Muscle of leg (tissue), 11 donors: ENCODE data around the gene DDAH2. TPM values are rescaled to one million over a fixed set of nuclear protein-coding genes. Genes with fewer than 3 reads are reported as not detected.

ENCODE experiments used
- DNase-seq: peaks from one replicate; pipeline ENCODE4 v3.0.0; 2013
- H3K27ac ChIP-seq: one replicate; pipeline ENCODE4 v1.5.1; 2013; ENCODE audit warnings: mild to moderate bottlenecking, low read length, control low read depth
- H3K27me3 ChIP-seq: one replicate; pipeline ENCODE4 v1.6.1; 2013; ENCODE audit warnings: low read length; ENCODE audit not compliant: control insufficient read depth, insufficient read depth
- H3K36me3 ChIP-seq: one replicate; pipeline ENCODE4 v1.6.1; 2013; ENCODE audit warnings: low read length; ENCODE audit not compliant: control insufficient read depth, insufficient read depth
- H3K4me1 ChIP-seq: one replicate; pipeline ENCODE4 v1.6.1; 2013; ENCODE audit warnings: low read length; ENCODE audit not compliant: control insufficient read depth, insufficient read depth
- H3K4me3 ChIP-seq: one replicate; pipeline ENCODE4 v1.5.1; 2013; ENCODE audit warnings: low read length, control low read depth
- H3K9me3 ChIP-seq: replicated peaks from 2 replicates; pipeline ENCODE4 v1.6.1; 2013; ENCODE audit warnings: low read depth, low read length; ENCODE audit not compliant: control insufficient read depth
- WGBS: methylation state at CpG from one replicate; pipeline ENCODE4 v1.1.5; 2013; ENCODE audit warnings: missing lambda C conversion rate; ENCODE audit not compliant: insufficient coverage; 5-methylcytosine and 5-hydroxymethylcytosine counted together
- polyA plus RNA-seq, 8 donors: library from polyadenylated mRNA; unstranded; fragments of 120-200 nt; gene quantifications; one replicate each; pipeline versions ENCODE4 v1.2.1 to v1.2.3, GENCODE V29; 2013; ENCODE audit warnings: inconsistent platforms in 1 of 8, low replicate concordance in 1 of 8; ENCODE audit not compliant: insufficient read length in 8 of 8, insufficient read depth in 1 of 8
- total RNA-seq: library from RNA; stranded (reverse); fragments of 120-200 nt; gene quantifications from one replicate; pipeline ENCODE4 v1.2.4, GENCODE V29; 2013

The DDAH2 gene
- total and polyA plus RNA-seq, 9 donors: 101 to 147 (median 133) TPM

GRCh38 chr6:31762878-31763618, 33.9 kb upstream of the DDAH2 start:
- H3K27ac ChIP-seq: peak overlapping the region; percentile 59
- H3K36me3 ChIP-seq: peaks cover 40% of the 10 kb centered on the region

GRCh38 chr6:31762356-31762755, 33.3 kb upstream of the DDAH2 start, which contains the start of gene SAPCD1:
SAPCD1 (plus strand) TSS chr6:31762656; CDS start chr6:31763055, 399 bp downstream.
- no CpG with 5 or more reads among the region's 4 CpGs for WGBS

More at GRCh38 chr6:31762878-31763618, 33.9 kb upstream of the DDAH2 start:
- Histone ChIP-seq H3K4me3 (no peak overlapping the region), H3K4me1 (peaks cover 16% of the 10 kb centered on the region), H3K9me3 (no peaks in the 10 kb centered on the region), H3K27me3 (peaks cover 4% of the 10 kb centered on the region)
- WGBS: 67% methylated on average over 7 of the region's 8 CpGs
- DNase-seq: no peak

GRCh38 chr6:31761343-31761742, 32.2 kb upstream of the DDAH2 start:
- no peaks in the 10 kb centered on the region for H3K9me3 ChIP-seq
- DNase-seq: no peak
- H3K4me1 ChIP-seq: peaks cover 13% of the 10 kb centered on the region
- 92% methylated on average over 4 of the region's 8 CpGs for WGBS
- H3K27ac ChIP-seq: no peak overlapping the region
- peaks cover 40% of the 10 kb centered on the region for H3K36me3 ChIP-seq
- no peak overlapping the region for H3K4me3 ChIP-seq
- H3K27me3 ChIP-seq: peaks cover 1% of the 10 kb centered on the region

More at GRCh38 chr6:31762356-31762755, 33.3 kb upstream of the DDAH2 start, which contains the start of gene SAPCD1:
- peak within 1 kb of the TSS; percentile 59 for H3K27ac ChIP-seq
- peaks cover 40% of the 10 kb centered on the region for H3K36me3 ChIP-seq
- H3K4me1 ChIP-seq: peaks cover 16% of the 10 kb centered on the region
- H3K9me3 ChIP-seq: no peaks in the 10 kb centered on the region
- peaks cover 4% of the 10 kb centered on the region for H3K27me3 ChIP-seq
- H3K4me3 ChIP-seq: no peak within 1 kb of the TSS
- no peak for DNase-seq

DNA sequence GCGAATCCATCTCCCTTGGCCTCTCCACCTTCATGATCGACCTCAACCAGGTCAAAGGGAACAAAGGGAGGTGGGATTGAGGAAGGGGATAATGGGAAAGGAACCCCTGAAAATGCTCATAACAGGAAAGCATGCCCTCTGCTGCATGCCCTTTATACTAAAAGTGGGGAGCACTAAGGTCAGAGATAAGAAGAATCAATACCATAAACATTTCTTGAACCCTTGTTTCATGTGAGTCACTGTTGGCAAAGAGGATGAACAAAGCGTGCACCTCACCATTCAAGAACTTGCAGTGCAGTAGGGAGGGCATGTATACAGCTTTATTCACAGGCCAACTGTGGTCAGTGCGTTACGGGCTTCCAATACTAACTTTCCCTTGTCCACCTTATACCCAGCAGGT, 31.7 kb upstream of the DDAH2 start:
- H3K9me3 ChIP-seq: no peaks in the 10 kb centered on the region
- H3K4me3 ChIP-seq: no peak overlapping the region
- no peak for DNase-seq
- peaks cover 9% of the 10 kb centered on the region for H3K4me1 ChIP-seq
- no peak overlapping the region for H3K27ac ChIP-seq
- WGBS: no CpG with 5 or more reads among the region's 5 CpGs
- peaks cover 40% of the 10 kb centered on the region for H3K36me3 ChIP-seq
- no peaks in the 10 kb centered on the region for H3K27me3 ChIP-seq

DNA sequence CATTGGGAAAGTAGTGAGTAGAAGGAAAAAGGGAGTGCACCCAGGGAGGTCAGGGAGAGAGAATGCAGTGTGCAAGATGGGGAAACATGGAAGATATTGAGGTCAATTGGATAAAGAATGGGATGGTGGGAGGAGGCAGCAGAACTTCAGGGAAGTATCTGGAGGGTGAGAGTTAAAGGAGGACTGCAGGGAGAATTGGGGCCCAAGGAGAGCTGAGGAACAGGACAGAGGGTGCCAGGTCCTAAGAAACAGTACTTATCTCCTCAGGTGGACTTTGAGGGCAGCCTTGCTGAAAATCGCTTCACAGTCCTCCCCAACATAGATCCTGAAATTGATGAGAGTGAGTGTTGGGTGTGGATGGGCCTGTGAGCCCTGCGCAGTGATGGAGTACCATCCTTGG, 29.2 kb upstream of the DDAH2 start:
- Histone ChIP-seq H3K27me3 (no peaks in the 10 kb centered on the region), H3K9me3 (no peaks in the 10 kb centered on the region), H3K4me3 (no peak overlapping the region), H3K4me1 (peaks cover 6% of the 10 kb centered on the region), H3K36me3 (peaks cover 38% of the 10 kb centered on the region), H3K27ac (no peak overlapping the region)
- WGBS: 100% methylated on average over 1 of the region's 2 CpGs
- no peak for DNase-seq

- WGBS: 89% methylated on average over 2 of the region's 8 CpGs
- no peaks in the 10 kb centered on the region for H3K4me1 ChIP-seq
- H3K4me3 ChIP-seq: no peak overlapping the region
- peaks cover 4% of the 10 kb centered on the region for H3K36me3 ChIP-seq
- H3K27me3 ChIP-seq: no peaks in the 10 kb centered on the region
- DNase-seq: no peak
- H3K9me3 ChIP-seq: no peaks in the 10 kb centered on the region
- no peak overlapping the region for H3K27ac ChIP-seq
Measured at GRCh38 chr6:31752739-31753319, 23.7 kb upstream of the DDAH2 start.

- Histone ChIP-seq H3K36me3 (peaks cover 11% of the 10 kb centered on the region), H3K4me1 (no peaks in the 10 kb centered on the region), H3K27me3 (no peaks in the 10 kb centered on the region), H3K4me3 (no peak overlapping the region), H3K9me3 (no peaks in the 10 kb centered on the region), H3K27ac (no peak overlapping the region)
- no peak for DNase-seq
- 88% methylated on average over 6 of the region's 7 CpGs for WGBS
Measured at GRCh38 chr6:31750411-31751022, 21.4 kb upstream of the DDAH2 start.

DNA sequence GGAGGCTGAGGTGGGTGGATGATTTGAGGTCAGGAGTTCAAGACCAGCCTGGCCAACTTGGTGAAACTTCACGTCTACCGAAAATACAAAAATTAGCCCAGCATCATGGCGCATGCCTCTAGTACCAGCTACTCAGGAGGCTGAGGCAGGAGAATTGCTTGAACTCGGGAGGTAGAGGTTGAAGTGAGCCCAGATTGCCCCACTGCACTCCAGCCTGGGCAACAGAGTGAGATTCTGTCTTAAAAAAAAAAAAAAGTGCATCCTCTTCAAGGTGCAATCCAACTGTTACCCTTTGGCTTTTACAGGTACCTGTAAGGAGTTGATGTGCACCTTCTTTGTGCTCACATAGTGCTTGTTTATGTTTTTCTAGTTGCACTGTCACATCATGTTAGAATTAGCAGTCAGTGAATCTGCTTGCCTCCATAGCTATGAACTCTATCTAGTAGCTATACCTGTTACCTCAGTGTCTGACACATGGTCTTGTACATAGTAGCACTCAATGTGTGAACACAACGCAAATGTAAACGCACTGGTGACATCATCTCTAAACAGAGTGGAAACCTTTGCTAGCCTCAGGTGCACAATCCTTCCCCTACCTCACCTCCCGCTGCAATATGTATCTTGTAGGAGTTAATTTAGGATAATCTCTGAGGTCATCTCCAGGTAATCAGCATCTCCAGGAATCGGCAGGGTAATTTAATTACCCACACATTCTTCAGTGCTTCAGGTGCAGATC, 20.4 kb upstream of the DDAH2 start:
- Histone ChIP-seq H3K4me3 (no peak overlapping the region), H3K27ac (no peak overlapping the region), H3K36me3 (peaks cover 11% of the 10 kb centered on the region), H3K9me3 (no peaks in the 10 kb centered on the region), H3K4me1 (no peaks in the 10 kb centered on the region), H3K27me3 (no peaks in the 10 kb centered on the region)
- WGBS: 80% methylated on average over 1 of the region's 8 CpGs
- no peak for DNase-seq

DNA sequence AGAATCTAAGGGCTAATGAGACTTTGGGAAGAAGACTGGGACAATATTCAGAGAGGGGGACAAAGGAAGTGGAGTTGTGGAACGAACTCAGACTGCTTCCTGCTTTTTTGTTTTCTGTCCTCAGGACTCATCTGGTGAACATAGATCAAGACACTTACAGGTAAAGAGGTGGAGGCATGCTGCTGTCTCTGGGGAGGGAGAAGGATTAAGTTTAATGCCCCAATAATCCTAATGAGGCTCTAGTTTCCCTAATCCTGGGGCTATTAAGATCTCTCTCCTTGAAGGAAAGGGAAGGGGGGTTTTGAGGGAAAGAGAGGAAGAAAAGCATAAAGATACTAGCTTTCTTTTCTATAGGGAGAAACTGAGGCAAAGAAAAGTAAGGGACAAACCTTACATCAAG, 15.3 kb upstream of the DDAH2 start:
- H3K9me3 ChIP-seq: no peaks in the 10 kb centered on the region
- no peak overlapping the region for H3K27ac ChIP-seq
- no peak overlapping the region for H3K4me3 ChIP-seq
- DNase-seq: no peak
- 0% methylated on average over 1 of the region's 1 CpG for WGBS
- H3K36me3 ChIP-seq: peaks cover 32% of the 10 kb centered on the region
- H3K4me1 ChIP-seq: peaks cover 10% of the 10 kb centered on the region
- no peaks in the 10 kb centered on the region for H3K27me3 ChIP-seq

GRCh38 chr6:31742894-31743293, 13.8 kb upstream of the DDAH2 start:
- no peak for DNase-seq
- Histone ChIP-seq H3K4me3 (no peak overlapping the region), H3K4me1 (peaks cover 24% of the 10 kb centered on the region), H3K27ac (no peak overlapping the region), H3K9me3 (no peaks in the 10 kb centered on the region), H3K36me3 (peaks cover 32% of the 10 kb centered on the region), H3K27me3 (no peaks in the 10 kb centered on the region)
- WGBS: 72% methylated on average over 3 of the region's 3 CpGs
